ENCODE results near the gene GRPEL2. TPM values are rescaled to one million over a fixed set of nuclear protein-coding genes. Genes with fewer than 3 reads are reported as not detected.

The GRPEL2 gene, protein sequence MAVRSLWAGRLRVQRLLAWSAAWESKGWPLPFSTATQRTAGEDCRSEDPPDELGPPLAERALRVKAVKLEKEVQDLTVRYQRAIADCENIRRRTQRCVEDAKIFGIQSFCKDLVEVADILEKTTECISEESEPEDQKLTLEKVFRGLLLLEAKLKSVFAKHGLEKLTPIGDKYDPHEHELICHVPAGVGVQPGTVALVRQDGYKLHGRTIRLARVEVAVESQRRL
- 23.1 TPM for polyA plus RNA-seq (ENCODE audit: insufficient read length)
- long read RNA-seq, donor 1, full-length matches to known transcripts, result 3 of 3 reads
- long read RNA-seq, donor 1, partial matches to known transcripts, result 0 of 3 reads
- long read RNA-seq, donor 1, other reads (novel, unspliced or antisense), result 0 of 3 reads
- long read RNA-seq, donor 2, full-length matches to known transcripts, result 4 of 4 reads
- long read RNA-seq, donor 2, partial matches to known transcripts, result 0 of 4 reads
- long read RNA-seq, donor 2, other reads (novel, unspliced or antisense), result 0 of 4 reads
- long read RNA-seq, donor 3, full-length matches to known transcripts, result 4 of 4 reads
- long read RNA-seq, donor 3, partial matches to known transcripts, result 0 of 4 reads
- long read RNA-seq, donor 3, other reads (novel, unspliced or antisense), result 0 of 4 reads
- long read RNA-seq, donor 4, result 0 reads
- long read RNA-seq, donor 5, full-length matches to known transcripts, result 3 of 3 reads
- long read RNA-seq, donor 5, partial matches to known transcripts, result 0 of 3 reads
- long read RNA-seq, donor 5, other reads (novel, unspliced or antisense), result 0 of 3 reads
- long read RNA-seq, donor 6, full-length matches to known transcripts, result 3 of 3 reads
- long read RNA-seq, donor 6, partial matches to known transcripts, result 0 of 3 reads
- long read RNA-seq, donor 6, other reads (novel, unspliced or antisense), result 0 of 3 reads
- long read RNA-seq, donor 7, full-length matches to known transcripts, result 1 of 1 reads
- long read RNA-seq, donor 7, partial matches to known transcripts, result 0 of 1 reads
- long read RNA-seq, donor 7, other reads (novel, unspliced or antisense), result 0 of 1 reads
- long read RNA-seq, donor 8, full-length matches to known transcripts, result 1 of 1 reads
- long read RNA-seq, donor 8, partial matches to known transcripts, result 0 of 1 reads
- long read RNA-seq, donor 8, other reads (novel, unspliced or antisense), result 0 of 1 reads

DNA sequence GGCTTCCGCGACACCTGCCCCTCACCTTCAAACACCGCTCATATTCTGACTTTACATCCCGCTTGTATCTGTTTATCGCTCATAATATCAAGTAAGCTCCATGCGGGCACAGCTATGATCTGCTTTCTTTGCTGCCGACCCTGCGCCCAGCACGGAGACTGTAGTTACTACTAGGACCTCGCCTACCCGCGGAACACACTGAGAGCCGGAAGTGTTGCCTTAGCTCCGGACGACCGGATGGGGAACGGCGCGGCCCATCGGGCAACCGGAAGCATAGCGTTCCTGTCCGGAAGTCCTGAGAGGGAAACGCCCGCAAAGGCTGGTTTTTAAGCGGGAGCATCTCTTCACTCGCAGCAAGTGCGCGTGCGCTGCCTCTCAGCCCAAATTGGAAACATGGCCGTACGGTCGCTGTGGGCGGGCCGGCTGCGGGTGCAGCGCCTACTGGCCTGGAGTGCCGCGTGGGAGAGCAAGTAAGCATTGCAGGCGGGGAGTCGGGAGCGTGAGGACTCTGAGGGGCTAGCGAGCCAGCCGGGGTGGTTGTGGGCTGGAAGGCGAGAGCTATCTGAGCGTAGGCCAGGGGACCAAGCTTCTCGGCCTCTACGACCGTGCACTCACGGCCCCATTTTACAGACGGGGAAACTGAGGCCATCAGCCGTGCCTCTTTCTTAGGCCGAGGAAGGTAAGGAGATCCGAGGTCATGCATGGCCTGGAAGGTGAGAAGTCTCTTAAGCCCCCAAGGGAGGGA lies at the start of gene GRPEL2:
Gene GRPEL2 (plus strand): TSS at position 353 of the 745 bp plus-strand sequence. CDS start 41 bp downstream, at position 394.
- peak; percentile 95 for DNase-seq

DNA sequence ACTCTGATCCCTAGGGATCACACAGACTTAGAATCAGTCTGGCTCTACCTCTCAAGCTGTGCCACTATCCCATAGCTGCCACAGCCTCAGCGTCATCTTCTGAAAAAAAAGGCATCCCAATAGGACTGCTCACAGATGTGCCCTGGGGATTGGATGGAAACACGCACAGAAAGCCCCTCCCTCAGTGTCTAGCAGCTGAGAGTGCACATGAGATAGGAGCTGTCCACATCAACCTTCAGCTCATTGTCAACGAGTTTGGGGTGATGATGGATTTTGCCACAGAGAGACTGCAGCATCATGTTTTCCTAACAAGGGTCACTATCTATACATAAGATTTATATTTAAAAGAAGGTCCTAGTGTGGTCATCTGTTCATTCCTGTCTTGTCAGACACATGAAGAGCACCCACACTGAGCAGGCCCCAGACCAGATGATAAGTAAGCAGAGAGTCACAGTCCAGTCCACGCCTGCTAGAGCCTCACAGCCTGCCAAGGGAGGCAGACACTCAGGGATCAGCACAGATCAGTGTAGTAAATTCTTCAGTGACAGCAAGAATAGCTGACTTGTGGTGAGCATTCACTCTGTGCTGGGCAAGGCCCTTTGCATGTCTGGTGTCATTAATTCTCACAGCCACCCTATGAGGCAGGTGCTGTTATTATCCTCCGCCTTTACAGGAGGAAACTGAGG lies 47.8 kb upstream of the GRPEL2 start:
- no peak for DNase-seq

- DNase-seq, result no peak
Observed at GRCh38 chr5:149298163-149298562, 47.1 kb upstream of the GRPEL2 start.

DNA sequence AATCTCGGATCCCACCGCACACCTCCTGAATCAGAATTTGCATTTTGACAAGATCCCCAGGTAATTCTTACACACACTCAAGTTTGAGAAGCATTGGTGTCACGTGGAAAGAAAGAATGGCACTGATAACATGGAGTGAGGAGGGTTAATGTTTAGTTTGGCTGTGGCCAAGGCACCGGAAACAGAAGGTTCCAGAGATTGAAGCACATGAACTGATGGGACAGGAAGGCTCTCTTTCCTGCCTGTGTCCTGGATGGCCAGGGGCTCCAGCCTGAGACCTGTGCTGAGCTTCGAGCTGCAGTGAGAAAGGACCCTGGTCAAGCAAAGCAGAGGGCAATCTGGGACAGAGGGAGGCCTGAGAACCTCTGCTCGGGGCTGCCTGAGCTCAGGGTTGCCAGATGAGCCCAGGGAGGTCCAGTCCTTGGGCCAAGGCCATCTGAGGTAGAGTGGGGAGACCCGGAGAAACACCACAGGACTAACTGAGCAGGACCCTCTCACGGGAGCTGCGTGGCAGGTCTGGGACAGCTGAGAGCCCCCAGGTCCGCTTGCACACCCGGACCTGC lies 46.4 kb upstream of the GRPEL2 start:
- DNase-seq, result no peak

GRCh38 chr5:149299451-149300054 lies 45.7 kb upstream of the GRPEL2 start:
- DNase-seq, result no peak

GRCh38 chr5:149300441-149300840 lies 44.9 kb upstream of the GRPEL2 start:
- DNase-seq, result no peak

GRCh38 chr5:149301049-149301743 lies 44.1 kb upstream of the GRPEL2 start:
- DNase-seq, result no peak

GRCh38 chr5:149301744-149302380 lies 43.4 kb upstream of the GRPEL2 start:
- no peak for DNase-seq

GRCh38 chr5:149302641-149303040 lies 42.7 kb upstream of the GRPEL2 start:
- no peak for DNase-seq

DNA sequence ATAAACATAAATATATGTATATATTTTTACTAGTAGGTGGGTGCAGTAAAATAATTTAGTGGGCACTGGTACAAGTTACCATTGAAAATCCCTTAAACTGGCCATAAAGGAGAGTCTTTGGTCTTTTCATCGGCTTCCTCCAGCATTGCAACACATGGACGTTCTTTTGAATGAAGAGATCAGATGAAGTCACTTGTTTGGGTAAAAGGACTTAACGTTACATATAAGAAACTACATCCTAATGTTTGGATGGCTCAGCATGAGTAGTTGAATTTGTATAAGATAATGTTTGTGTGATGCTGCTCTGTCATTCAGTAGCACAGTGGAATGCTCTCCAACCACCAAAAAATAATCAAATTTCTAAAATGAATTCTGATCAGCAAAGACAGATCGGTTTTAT lies 42.1 kb upstream of the GRPEL2 start:
- DNase-seq, result no peak

DNA sequence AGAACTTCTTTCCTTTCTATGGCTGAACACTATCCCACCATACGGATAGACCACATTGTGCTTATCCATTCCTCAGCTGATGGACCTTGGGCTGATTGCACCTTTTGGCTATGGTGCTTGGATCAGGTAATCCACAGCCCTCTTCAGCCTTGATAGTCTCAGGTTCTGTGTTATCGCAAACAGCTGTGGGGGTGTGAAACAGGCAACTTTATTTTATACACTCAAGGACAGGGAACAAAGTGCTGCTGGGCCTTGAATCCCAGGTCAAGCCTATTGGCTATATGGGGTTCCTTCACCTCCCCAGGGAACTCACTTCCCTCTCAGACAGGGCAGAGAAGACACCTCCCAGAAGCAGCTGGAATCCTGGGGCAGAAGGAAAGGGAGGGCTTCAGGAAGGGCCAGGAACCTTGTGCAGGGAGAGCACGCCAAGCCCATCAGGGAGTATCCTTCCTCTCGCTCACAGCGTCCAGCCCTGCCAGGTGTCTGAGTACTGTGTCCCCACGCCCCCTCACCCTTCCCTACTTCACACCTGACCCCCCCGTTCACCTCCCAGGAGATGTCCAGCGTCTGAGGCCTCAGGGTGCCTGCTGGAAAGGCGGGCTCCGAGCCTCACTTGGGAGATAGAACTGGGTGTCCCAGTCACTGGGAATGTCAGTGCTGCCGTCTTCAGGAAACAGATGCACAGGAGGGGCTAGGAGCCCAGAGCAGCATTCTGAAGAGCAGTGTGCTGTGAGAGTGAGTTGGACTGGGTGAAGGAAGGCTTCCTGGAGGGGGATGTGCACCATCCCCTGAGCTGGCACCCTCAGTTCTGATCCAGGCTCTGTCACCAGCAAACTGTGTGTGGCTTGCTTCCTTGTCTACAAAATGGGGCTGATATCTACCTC lies 40.9 kb upstream of the GRPEL2 start:
- DNase-seq, result no peak

DNA sequence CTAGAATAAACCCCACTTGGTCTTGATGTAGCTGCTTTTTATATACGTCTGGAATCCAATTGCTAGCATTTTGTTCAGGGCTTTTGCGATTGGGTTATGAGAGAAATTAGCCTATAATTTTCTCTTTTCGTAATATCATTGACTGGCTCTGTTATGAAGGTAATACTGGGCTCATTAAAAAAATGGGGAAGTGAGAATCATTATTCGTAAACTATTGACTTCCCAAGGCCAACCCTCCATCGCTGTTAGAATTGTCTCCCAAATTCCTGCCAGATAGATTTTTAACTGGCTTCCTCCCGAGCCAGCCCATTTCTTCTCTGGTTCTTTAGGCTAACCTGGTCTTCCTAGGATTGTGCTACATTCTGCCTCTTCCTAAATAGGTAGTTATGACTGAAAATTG lies 35.9 kb upstream of the GRPEL2 start:
- DNase-seq, result no peak

- DNase-seq, result no peak
Observed at GRCh38 chr5:149310488-149310887, 34.8 kb upstream of the GRPEL2 start.

DNA sequence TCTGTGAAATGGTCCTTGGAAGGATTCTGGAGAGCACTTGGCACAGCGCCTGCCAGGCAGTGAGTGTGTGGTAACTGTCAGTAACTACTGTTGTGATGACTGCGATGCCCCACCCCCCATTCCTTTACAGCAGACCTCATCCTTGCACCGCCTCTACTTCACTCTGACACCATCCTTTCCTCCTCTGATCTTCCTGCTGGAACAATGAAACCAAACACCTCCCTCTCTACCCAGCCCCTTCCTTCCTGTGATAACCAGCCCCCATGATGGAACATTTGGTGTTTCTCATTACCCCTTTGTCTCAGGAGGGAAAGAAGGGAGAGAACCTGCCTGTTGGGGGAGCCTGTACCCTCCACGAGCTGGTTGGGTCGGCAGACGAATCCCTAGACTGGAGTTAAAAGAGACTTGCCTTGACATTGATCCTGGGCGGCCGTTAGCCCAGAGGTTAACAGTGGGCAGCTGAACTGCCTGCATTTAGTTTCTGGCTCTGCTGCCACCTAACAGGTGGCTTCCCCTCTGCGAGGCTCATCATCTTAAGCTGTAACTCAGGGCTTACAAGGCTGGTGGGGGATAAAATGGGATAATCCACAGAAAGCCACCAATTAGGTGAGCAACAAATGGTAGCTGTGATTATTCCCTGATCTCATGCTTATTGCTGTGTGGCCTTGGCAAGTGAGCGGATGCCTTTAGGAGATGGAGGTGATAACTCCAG lies 34.2 kb upstream of the GRPEL2 start:
- DNase-seq, result peak; percentile 65

GRCh38 chr5:149313151-149313841 lies 32.0 kb upstream of the GRPEL2 start:
- no peak for DNase-seq

GRCh38 chr5:149314571-149315111 lies 30.7 kb upstream of the GRPEL2 start:
- DNase-seq, result no peak

Measured in left kidney (tissue), 8 donors.